ENCODE measurements around the gene ADAMTS1.

ADAMTS1 gene

DNA sequence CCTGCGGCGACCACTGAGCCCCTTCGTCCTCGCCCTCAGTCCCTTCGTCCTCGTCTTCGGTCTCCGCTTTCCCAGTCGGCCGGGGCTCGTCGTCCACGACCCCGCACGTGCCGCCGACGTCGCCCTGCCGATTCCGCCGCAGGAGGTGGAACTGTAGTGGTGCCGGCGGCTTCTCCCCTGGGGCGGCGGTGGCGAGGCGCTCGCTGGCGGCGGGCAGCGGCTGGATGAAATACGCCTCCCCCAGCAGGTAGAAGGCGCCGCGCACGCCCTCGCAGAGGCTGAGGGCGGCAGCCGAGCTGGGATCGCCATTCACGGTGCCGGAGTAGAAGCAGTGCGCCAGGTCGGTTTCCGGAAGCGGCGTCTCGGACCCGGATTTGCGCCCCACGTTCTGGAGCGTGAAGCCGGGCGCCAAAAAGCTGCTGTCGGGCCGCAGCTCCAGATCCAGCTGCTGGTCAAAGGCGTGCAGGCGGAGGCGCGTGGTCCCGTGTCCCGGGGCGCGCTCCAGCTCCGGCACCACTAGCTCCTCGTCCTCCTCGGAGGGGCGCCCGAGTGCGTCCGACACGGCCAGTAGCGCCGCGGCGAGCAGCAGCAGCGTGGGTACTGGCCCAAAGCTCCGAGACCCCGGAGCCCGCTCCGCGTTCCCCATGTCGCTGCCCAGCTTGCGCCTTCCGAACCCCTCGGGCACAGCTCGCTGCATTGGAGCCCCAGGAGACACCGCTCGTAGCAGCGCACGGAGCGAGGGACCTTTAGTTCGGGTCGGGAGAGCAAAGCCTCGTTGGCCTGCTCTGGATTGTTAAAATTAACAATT lies 747 bp downstream of the ADAMTS1 start:
- DNase-seq: no peak

- no peak for DNase-seq
Observed at GRCh38 chr21:26843933-26844257, 1.3 kb downstream of the ADAMTS1 start.

GRCh38 chr21:26842974-26843932 lies 2.0 kb downstream of the ADAMTS1 start:
- DNase-seq: no peak

DNA sequence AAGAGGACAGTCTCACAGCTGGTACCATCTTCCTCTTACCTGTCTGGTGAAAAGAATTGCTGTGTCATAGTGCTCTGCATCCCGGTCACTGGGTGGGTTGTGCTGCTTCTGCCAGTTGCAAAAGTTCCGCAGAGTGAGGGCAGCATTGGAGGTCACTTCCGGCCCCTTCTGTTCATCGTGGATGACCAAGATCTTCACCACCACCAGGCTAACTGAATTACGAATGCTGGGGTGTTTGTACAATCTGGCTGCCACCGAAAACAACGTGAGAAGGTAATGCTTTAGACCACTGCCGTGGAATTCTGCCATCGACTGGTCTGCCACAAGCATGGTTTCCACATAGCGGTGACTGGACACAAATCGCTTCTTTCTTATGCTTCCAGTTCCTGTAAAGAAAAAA lies 2.9 kb downstream of the ADAMTS1 start:
- no peak for DNase-seq

GRCh38 chr21:26840912-26841311 lies 4.3 kb downstream of the ADAMTS1 start:
- no peak for DNase-seq

DNA sequence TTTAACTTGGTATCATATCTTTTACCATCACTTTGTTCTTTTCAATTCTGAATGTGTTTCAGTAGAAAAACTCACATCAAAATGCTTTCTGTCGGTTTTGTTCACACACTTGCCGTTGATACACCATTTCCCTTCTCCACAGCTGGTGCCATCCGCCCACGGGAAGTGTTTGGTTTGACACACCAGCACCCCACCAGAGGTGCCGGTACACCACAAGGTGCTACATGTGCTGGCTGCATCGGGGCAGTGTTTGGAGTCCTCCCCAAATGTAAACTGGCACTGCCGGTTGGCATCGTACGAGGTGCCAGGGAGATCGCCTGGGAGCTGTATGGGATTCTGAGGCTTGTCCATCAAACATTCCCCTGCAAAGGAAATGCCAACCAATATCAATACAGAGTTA lies 5.0 kb downstream of the ADAMTS1 start:
- no peak for DNase-seq

DNA sequence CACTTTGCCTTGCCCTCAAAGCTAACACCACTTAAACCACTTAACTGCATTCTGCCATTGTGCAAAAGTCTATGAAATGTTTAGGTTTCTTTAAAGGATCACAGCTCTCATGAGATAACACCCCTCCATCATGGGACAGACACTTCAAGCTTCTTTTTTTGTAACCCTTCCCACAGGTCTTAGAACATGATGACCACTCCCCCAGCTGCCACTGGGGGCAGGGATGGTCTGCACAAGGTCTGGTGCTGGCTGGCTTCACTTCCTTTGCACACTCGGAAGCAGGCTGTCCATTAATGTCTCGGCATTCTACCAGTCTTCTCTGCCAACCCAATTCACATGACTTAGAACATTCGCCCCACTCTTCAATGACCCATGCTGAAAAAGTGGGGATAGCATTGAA lies 7.7 kb downstream of the ADAMTS1 start:
- no peak for DNase-seq

DNA sequence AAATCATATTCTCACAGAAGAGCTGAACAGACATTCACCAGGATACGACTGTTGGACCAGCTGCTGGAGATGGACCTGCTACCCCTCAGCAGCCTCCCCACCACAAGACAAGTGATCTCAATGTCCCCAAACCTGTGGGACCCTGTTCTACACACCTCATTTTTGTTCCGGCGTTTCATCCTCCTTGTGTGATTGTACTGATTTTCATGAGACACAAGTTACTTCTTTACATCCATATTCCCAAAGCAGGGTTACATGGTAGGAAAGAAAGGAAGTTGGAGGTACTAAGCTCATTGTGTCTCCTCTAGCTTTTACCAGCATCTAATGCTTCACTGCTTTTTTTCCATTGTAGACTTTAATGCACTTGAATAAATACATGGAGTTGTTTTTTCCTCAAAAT lies 8.7 kb downstream of the ADAMTS1 start:
- DNase-seq: no peak

DNA sequence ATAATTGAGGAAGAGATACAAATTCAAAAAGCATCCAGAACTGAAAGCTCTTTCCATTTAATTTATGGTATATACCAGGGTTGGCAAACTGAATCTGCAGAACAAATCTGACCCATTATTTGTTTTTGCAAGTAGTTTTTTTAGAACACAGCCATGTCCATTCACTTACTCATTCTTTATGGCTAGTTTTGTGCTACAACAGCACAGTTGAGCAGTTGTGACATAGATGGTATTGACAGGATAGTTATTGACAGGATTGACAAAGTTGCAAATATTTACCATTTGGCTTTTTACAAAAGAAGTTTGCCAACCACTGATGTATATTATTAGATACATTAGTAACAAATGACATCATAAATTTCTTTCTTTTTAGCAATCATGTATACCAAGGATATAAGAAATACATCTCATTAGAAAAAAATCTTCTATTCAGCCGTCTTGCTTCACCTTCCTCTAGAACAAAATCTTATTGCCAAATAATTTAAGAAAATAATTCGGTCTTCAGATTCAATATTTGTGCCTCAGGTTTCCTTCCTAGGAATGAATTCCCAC lies 9.4 kb downstream of the ADAMTS1 start:
- no peak for DNase-seq

- no peak for DNase-seq
Observed at GRCh38 chr21:26835027-26835713, 10.0 kb downstream of the ADAMTS1 start.

GRCh38 chr21:26834181-26834905 lies 10.9 kb downstream of the ADAMTS1 start:
- no peak for DNase-seq

GRCh38 chr21:26833460-26833939 lies 11.7 kb downstream of the ADAMTS1 start:
- DNase-seq: no peak

GRCh38 chr21:26833011-26833410 lies 12.2 kb downstream of the ADAMTS1 start:
- no peak for DNase-seq

DNA sequence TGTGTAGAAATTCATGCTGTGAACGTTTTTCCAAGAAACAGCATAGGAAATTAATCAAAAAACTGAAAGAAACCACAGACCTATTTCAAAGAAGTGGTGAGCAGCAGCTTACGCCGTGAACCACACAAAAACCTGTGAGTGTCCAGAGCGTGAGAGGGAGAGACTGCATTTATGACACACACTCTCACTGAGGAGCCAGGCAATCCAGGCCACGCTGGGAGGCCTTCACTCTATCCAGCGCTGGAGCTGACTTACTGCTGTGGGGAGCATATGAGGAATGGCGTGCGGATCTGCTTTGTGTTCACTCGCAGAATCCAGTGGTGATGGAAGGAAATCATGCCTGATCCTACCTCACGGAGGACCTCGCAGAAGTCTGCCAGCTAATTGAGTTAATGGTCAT lies 12.7 kb downstream of the ADAMTS1 start:
- no peak for DNase-seq

GRCh38 chr21:26826801-26827200 lies 18.4 kb downstream of the ADAMTS1 start:
- DNase-seq: no peak

- no peak for DNase-seq
Observed at GRCh38 chr21:26820509-26820908, 24.7 kb downstream of the ADAMTS1 start.

DNA sequence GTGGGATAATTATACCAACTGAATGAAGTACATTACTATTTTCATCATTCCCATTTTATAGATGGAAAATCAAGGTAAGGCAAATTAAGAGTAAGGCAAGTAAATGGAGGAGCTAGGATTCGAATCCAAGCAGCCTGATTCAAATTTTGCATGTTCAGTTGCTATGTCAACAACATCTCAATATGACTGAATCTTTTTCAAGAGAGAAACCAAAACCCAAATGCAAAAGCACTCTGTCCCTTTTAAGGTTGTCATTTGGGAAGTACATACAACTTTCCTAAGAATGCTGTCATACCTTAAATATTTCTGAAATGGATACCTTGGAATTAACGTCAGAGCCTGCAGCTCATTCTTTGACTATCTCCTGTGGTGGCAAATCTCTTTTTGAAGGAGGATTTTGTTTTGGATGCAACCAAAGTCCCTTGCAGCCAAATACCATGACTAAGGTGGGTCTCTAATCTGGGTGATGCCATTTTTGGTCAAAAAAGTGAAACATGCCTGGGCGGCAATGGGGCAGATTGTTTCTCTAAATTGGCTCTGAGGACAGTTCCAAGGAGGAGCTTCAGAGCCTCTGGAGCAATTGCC lies 25.4 kb downstream of the ADAMTS1 start:
- no peak for DNase-seq

DNA sequence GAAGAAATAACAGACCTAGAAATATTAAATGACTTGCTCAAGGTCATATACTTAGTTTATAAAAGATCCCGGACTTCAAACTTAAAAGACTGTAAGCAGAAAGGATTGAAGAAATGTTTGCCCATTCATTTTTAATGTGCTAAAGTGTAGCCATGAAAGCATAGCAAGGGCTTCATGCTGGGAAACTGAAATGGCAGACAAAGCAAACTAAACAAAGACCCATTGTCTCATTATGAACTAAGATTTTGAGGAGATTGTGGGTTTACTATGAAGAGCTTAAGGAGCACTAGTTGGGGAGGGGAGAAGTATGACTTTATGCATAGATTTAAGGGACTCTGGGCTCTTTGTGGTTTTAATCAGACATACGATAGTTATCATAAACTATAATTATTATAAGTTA lies 26.3 kb downstream of the ADAMTS1 start:
- DNase-seq: no peak

GRCh38 chr21:26815197-26815596 lies 30.0 kb downstream of the ADAMTS1 start:
- DNase-seq: no peak

DNA sequence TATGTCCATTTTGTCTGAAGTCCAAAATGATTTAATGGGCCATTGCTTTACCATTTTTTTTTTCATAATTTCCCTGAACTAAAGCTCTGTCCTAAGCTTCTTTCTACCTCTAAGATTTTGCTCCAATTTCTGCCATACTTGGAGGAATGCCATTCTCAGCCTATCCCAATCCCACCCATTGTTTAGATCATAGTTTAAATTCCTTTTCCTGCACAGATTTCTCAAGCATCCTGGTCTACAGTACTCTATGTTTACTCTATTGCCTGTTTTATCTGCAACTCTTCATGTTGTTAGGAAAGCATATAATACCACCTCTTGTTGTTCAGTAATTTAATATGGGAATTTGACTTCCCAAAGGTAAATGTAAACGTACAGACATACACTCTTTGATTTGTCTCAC lies 30.8 kb downstream of the ADAMTS1 start:
- DNase-seq: no peak

- no peak for DNase-seq
Observed at GRCh38 chr21:26813426-26813998, 31.7 kb downstream of the ADAMTS1 start.

DNA sequence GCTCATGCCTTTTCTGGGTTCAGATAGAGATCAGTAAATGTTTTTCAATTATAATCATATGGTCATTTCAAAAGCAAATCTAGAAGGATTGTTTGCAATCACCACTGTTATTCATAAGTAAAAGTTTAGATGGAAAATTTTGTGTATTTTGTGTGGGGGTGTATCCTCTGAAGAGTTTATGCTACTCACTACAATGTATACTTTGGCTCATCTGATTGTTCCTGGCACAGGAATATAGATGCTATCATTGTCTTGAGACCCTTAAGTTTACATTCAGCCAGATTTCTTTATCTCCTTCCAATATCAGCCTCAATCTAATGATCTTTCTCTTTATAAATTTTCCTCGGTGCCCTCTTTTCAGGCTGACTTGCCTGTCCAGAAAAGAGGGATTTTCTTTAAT lies 33.0 kb downstream of the ADAMTS1 start:
- no peak for DNase-seq
